ENCODE data around the gene LCTL.

The LCTL gene

GRCh38 chr15:66498501-66499386 is 67.1 kb downstream of the LCTL start:
- no peak for DNase-seq
